GM18861 (cell line): ENCODE measurements around the gene NAALAD2.
"Not testable (repeated sequence)": the region's sequence is repeated elsewhere in the genome, so short reads cannot be mapped to it uniquely, and the experiment has no call there.

Experiments used
- ATAC-seq: cut with Tn5 transposase; IDR thresholded peaks from one replicate; pipeline ENCODE4 v1.9.1; 2021; ENCODE audit not compliant: unreplicated experiment

NAALAD2 gene

DNA sequence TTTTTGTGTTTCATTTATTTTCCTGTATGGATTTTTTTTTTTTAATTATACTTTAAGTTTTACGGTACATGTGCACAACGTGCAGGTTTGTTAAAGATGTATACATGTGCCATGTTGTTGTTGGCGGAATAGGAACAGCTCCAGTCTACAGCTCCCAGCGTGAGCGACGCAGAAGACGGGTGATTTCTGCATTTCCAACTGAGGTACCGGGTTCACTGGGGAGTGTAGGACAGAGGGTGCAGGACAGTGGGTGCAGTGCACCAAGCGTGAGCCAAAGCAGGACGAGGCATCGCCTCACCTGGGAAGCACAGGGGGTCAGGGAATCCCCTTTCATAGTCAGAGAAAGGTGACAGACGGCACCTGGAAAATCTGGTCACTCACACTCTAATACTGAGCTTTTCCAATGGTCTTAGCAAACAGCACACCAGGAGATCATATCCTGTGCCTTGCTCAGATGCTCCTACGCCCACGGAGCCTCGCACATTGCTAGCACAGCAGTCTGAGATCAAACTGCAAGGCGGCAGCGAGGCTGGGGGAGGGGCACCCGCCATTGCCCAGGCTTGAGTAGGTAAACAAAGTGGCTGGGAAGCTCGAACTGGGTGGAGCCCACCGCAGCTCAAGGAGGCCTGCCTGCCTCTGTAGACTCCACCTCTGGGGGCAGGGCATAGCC is 105.6 kb downstream of the NAALAD2 start:
- not testable (repeated sequence) for ATAC-seq

DNA sequence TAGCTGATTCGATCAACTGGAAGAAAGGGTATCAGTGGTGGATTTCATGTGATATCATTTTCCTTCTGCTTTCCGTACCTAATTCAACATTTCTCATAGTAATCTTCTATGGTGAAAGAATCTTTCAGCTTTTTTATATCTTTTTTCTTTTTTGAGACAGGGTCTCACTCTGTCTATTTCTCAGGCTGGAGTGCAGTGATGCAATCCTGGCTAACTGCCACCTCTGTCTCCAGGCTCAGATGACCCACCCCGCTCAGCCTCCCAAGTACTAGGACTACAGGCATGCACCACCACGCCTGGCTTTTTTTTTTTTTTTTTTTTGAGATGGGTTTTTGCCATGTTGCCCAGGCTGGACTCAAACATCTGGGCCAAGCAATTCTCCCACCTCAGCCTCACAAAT is 107.0 kb downstream of the NAALAD2 start:
- no peak for ATAC-seq
